Karpas-422 (cell line): ENCODE measurements around the gene SIGLEC11. TPM values are rescaled to one million over a fixed set of nuclear protein-coding genes. Genes with fewer than 3 reads are reported as not detected.

Source experiments
- DNase-seq: peaks from one replicate; pipeline ENCODE4 v3.0.0-alpha.2; 2015
- H2AFZ ChIP-seq: fragments of 200-600 bp; sonication (generic); 2 replicates; pipeline ENCODE4 v1.6.1; 2014; ENCODE audit warnings: antibody characterized with exemption, low read length, mixed read lengths
- H3K27ac ChIP-seq: fragments of 200-600 bp; sonication (generic); 2 replicates; pipeline ENCODE4 v1.5.1; 2014; ENCODE audit warnings: mild to moderate bottlenecking, low read length, moderate library complexity
- H3K27me3 ChIP-seq: fragments of 200-600 bp; sonication (generic); 2 replicates; pipeline ENCODE4 v1.6.1; 2014; ENCODE audit warnings: low read length, mixed read lengths
- H3K36me3 ChIP-seq: fragments of 200-600 bp; sonication (generic); 2 replicates; pipeline ENCODE4 v1.6.1; 2014; ENCODE audit warnings: low read length, mixed read lengths; ENCODE audit not compliant: insufficient read depth
- H3K4me1 ChIP-seq: fragments of 200-600 bp; sonication (generic); 2 replicates; pipeline ENCODE4 v1.6.1; 2014; ENCODE audit warnings: mild to moderate bottlenecking, low read length, mixed read lengths
- H3K4me2 ChIP-seq: fragments of 200-600 bp; sonication (generic); 2 replicates; pipeline ENCODE4 v1.6.1; 2014; ENCODE audit warnings: low read length, low read depth, mild to moderate bottlenecking; ENCODE audit not compliant: poor library complexity, severe bottlenecking
- H3K4me3 ChIP-seq: fragments of 200-600 bp; sonication (generic); 2 replicates; pipeline ENCODE4 v1.5.1; 2014; ENCODE audit warnings: mild to moderate bottlenecking, antibody characterized with exemption, low read length, mixed read lengths
- H3K79me2 ChIP-seq: fragments of 200-600 bp; sonication (generic); 2 replicates; pipeline ENCODE4 v1.6.1; 2014; ENCODE audit warnings: mild to moderate bottlenecking, low read length, mixed read lengths
- H3K9ac ChIP-seq: fragments of 200-600 bp; sonication (generic); 2 replicates; pipeline ENCODE4 v1.6.0; 2014; ENCODE audit warnings: low read length
- H3K9me2 ChIP-seq: fragments of 200-600 bp; sonication (generic), shearing (Covaris generic); replicated peaks from 2 replicates; pipeline ENCODE4 v1.6.0; 2014; ENCODE audit warnings: mild to moderate bottlenecking, low read length, moderate library complexity; ENCODE audit not compliant: insufficient read depth
- H3K9me3 ChIP-seq: fragments of 300-700, 200-600 bp; sonication (generic); 2 replicates; pipeline ENCODE4 v1.6.1; 2014; ENCODE audit warnings: low read length, mixed read lengths
- H4K20me1 ChIP-seq: fragments of 200-600 bp; sonication (generic); 2 replicates; pipeline ENCODE4 v1.6.1; 2014; ENCODE audit warnings: mild to moderate bottlenecking, antibody characterized with exemption, low read length, low read depth; ENCODE audit not compliant: insufficient read depth
- total RNA-seq: library from RNA; depleted of rRNA; stranded (reverse); fragments of >200 nt; shearing (Covaris generic); gene quantifications from 2 replicates; pipeline ENCODE4 v1.2.3, GENCODE V29; 2014; ENCODE audit warnings: low replicate concordance

The SIGLEC11 gene
- total RNA-seq, 1 experiment from 2014 or later: not detected

DNA sequence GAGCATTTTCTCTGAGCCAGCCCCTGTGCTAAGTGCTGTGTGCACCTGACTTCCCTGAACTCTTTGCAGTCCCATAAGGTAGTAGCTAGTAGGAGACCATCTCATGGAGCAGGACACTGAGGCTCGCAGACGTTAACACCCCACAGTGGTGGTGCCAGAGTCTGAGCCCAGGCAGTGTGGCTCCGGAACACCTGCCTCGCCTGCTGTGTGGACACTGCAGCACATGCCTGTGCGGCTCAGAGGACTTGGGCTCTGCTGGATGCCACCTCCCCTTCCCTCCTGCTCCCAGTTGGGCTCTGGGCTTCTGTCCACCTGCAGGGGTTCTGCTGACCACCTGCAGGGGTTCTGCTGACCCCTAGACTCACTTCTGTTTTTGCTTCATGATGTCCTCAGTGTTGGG lies 27.0 kb upstream of the SIGLEC11 start:
- Histone ChIP-seq H3K27me3 (no peaks in the 10 kb centered on the region), H3K9me3 (no peaks in the 10 kb centered on the region), H3K36me3 (peaks cover 12% of the 10 kb centered on the region; the same call in 1 of the 2 replicates), H3K4me1 (no peaks in the 10 kb centered on the region), H4K20me1 (peaks cover 22% of the 10 kb centered on the region), H3K79me2 (no peaks in the 10 kb centered on the region), H3K4me3 (no peak overlapping the region), H3K9me2 (no peaks in the 10 kb centered on the region), H3K9ac (no peak overlapping the region), H3K27ac (no peak overlapping the region), H3K4me2 (no peak overlapping the region), H2AFZ (no peak overlapping the region)
- DNase-seq: no peak

DNA sequence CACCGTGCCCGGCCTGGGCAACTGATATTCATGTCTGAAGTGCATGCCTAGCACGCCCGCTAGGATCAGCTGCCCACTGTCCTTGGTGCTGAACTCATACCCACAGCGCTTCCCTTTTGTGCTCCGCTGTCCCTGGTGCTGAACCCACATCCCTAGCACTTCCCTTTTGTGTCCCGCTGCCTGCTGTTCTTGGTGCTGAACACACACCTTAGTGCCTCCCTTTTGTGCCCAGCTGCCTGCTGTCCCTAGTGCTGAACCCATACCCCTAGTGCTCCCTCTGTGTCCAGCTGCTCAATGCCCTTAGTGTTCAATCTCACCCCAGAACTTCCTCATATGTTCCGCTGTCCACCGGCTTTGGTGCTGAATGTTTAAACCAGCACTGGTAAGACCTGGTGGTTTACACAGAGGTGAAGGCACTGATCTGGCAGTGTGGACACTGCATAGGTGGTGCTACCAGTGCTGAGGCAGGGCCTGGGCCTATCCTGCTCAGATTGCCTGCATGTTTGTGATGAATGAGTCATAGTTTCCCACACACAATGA lies 26.3 kb upstream of the SIGLEC11 start:
- H2AFZ ChIP-seq: no peak overlapping the region
- H3K9ac ChIP-seq: no peak overlapping the region
- H3K79me2 ChIP-seq: no peaks in the 10 kb centered on the region
- H3K4me1 ChIP-seq: no peaks in the 10 kb centered on the region
- peaks cover 5% of the 10 kb centered on the region; the same call in 1 of the 2 replicates for H3K36me3 ChIP-seq
- no peaks in the 10 kb centered on the region for H3K27me3 ChIP-seq
- H3K4me3 ChIP-seq: no peak overlapping the region
- no peaks in the 10 kb centered on the region for H3K9me3 ChIP-seq
- DNase-seq: peak; percentile 100
- no peak overlapping the region for H3K27ac ChIP-seq
- H4K20me1 ChIP-seq: peaks cover 22% of the 10 kb centered on the region
- no peak overlapping the region for H3K4me2 ChIP-seq
- no peaks in the 10 kb centered on the region for H3K9me2 ChIP-seq

DNA sequence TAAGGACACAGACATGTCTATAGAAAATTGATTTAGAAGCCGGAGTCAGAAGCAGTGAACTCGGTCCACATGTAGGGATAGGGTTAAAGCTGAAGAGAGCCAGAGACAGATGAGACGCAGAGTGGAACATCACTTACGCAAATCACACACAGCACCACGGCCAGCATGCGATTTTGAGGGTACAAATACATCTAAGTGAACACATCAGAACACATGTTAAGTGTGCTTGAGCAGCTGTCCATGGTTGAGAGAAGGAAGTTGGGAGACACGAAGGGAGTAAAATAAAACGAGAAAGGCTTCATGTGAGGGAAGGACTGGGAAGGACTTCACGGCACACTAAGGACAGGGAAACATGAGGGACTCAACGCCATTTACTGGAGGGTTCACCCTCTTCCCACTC lies 25.4 kb upstream of the SIGLEC11 start:
- no peak overlapping the region for H3K4me3 ChIP-seq
- H3K4me2 ChIP-seq: no peak overlapping the region
- no peak overlapping the region for H3K9ac ChIP-seq
- H3K9me3 ChIP-seq: no peaks in the 10 kb centered on the region
- no peaks in the 10 kb centered on the region for H3K9me2 ChIP-seq
- DNase-seq: no peak
- no peak overlapping the region for H3K27ac ChIP-seq
- H2AFZ ChIP-seq: no peak overlapping the region
- H3K36me3 ChIP-seq: no peaks in the 10 kb centered on the region
- H3K79me2 ChIP-seq: no peaks in the 10 kb centered on the region
- H3K27me3 ChIP-seq: no peaks in the 10 kb centered on the region
- peaks cover 22% of the 10 kb centered on the region for H4K20me1 ChIP-seq
- no peaks in the 10 kb centered on the region for H3K4me1 ChIP-seq

DNA sequence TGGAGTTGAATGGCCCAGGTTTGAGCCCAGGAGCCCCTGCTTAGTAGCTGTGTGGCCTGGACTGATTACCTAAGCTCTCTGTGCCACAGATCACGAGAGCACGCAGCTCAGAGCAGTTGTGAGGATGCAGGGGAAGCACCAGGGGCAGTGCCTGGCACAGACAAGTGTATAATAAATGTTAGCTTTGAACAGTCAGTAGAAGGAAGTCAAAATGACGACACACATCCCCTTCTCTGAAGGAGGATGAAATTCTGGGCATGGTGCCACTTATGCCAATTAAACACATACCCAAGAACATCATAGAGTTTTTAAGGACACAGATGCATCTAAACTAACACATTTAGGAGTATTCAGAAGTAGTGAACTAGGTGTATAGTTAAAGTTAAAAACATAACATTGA lies 24.9 kb upstream of the SIGLEC11 start:
- H3K9me3 ChIP-seq: no peaks in the 10 kb centered on the region
- H3K9ac ChIP-seq: no peak overlapping the region
- no peak for DNase-seq
- H3K36me3 ChIP-seq: no peaks in the 10 kb centered on the region
- H4K20me1 ChIP-seq: peaks cover 22% of the 10 kb centered on the region
- H3K27ac ChIP-seq: no peak overlapping the region
- no peaks in the 10 kb centered on the region for H3K27me3 ChIP-seq
- H3K79me2 ChIP-seq: no peaks in the 10 kb centered on the region
- H2AFZ ChIP-seq: no peak overlapping the region
- no peak overlapping the region for H3K4me2 ChIP-seq
- H3K4me1 ChIP-seq: no peaks in the 10 kb centered on the region
- H3K4me3 ChIP-seq: no peak overlapping the region
- no peaks in the 10 kb centered on the region for H3K9me2 ChIP-seq

DNA sequence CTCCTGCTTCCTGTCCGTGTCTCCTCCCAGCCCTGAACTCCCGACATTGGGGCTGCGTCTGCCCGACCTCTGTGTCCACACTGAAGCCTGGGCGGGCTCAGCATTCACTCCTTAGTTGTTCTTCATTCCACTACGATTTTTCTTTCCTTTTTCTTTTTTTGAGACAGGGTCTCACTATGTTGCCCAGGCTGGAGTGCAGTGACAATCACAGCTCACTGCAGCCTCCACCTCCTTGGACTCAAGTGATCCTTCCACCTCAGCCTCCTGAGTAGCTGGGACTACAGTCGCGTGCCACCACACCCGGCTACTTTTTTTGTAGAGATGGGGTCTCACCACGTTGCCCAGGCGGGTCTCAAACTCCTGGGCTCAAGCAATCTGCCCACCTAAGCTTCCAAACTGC lies 23.5 kb upstream of the SIGLEC11 start:
- Histone ChIP-seq H3K4me1 (no peaks in the 10 kb centered on the region), H3K9ac (no peak overlapping the region), H3K36me3 (no peaks in the 10 kb centered on the region), H2AFZ (no peak overlapping the region), H3K9me3 (no peaks in the 10 kb centered on the region), H3K27ac (no peak overlapping the region), H3K4me3 (no peak overlapping the region), H3K27me3 (no peaks in the 10 kb centered on the region), H3K79me2 (no peaks in the 10 kb centered on the region), H3K9me2 (no peaks in the 10 kb centered on the region), H3K4me2 (no peak overlapping the region), H4K20me1 (peaks cover 22% of the 10 kb centered on the region)
- no peak for DNase-seq

DNA sequence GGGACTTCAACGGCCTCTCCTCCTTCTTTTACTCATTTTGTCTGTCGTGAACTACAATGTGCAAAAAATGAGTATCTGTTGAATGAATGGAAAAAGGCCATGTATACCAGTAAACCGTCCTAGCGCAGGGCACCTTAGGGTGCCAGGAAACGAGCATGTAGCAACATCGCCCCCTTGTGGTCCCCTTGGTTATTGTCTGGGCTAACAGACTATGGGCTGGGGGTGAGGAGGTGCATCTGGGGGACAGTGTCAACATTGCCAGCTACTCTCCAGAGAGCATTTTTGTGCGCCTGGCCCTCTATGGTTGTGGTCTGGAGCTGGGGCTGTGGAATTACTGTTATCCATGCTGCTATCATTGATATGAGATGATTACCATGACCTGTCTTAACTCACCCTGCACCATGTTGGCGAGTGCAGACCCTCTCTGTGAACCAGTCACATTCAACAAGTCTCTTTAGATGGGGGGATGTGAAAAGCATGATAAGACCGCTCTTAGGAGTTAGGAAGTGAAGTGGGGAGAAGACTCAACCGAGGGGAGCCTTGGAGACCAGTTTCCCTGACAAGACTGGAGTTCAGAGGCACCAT lies 22.8 kb upstream of the SIGLEC11 start:
- H3K9me2 ChIP-seq: no peaks in the 10 kb centered on the region
- H3K4me3 ChIP-seq: no peak overlapping the region
- no peak overlapping the region for H3K27ac ChIP-seq
- H3K79me2 ChIP-seq: no peaks in the 10 kb centered on the region
- no peaks in the 10 kb centered on the region for H3K36me3 ChIP-seq
- H4K20me1 ChIP-seq: peaks cover 22% of the 10 kb centered on the region
- no peaks in the 10 kb centered on the region for H3K9me3 ChIP-seq
- no peak overlapping the region for H3K4me2 ChIP-seq
- H3K4me1 ChIP-seq: no peaks in the 10 kb centered on the region
- H2AFZ ChIP-seq: no peak overlapping the region
- no peaks in the 10 kb centered on the region for H3K27me3 ChIP-seq
- DNase-seq: peak; percentile 95
- no peak overlapping the region for H3K9ac ChIP-seq

DNA sequence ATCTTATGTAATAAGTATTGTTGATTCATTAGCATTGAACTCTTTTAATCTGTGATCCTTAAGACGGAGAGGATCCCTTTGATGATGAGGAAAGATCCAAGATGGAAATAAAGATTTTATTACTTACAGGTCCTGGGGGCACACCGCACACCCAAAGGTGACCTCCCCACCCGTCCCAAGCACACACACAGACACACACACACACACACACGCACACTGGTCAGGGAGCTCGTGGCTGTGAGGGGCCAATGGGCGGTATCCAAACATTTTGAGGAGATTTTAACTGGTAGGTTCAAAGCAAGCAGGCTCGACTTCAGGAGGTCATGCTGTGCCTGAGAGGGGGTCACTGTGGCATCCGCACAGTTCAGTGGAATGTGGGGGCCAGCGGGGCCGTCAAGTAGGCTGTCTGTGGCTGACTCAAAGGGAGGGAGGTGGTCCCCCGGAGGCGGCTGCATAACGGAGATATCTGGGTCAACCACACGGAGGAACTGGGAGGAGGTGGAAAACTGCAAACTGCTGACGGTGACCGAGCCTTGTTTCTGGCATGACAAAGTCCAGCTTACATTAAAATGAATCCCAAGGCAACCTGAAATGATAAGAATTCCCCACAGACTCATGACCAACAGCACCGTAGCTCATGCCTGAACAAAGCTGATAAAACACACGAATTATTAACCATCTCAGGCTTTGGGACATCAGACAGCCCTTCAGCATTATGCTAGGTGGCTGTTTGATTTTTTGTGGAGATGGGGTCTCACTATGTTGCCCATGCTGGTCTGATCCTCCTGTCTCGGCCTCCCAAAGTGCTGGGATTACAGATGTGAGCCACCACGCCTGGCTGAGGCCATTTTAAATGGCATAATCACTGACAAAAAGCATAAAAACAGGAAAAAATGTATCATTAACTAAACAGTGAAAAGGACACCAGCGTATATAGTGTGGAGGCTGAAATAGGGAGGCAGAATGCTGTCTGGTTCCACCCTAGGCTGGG lies 20.9 kb upstream of the SIGLEC11 start:
- Histone ChIP-seq H2AFZ (no peak overlapping the region), H3K27me3 (no peaks in the 10 kb centered on the region), H3K9me3 (no peaks in the 10 kb centered on the region), H3K27ac (no peak overlapping the region), H3K79me2 (no peaks in the 10 kb centered on the region), H4K20me1 (peaks cover 22% of the 10 kb centered on the region), H3K9ac (no peak overlapping the region), H3K9me2 (no peaks in the 10 kb centered on the region), H3K4me1 (no peaks in the 10 kb centered on the region), H3K4me2 (no peak overlapping the region), H3K36me3 (no peaks in the 10 kb centered on the region), H3K4me3 (no peak overlapping the region)
- no peak for DNase-seq

DNA sequence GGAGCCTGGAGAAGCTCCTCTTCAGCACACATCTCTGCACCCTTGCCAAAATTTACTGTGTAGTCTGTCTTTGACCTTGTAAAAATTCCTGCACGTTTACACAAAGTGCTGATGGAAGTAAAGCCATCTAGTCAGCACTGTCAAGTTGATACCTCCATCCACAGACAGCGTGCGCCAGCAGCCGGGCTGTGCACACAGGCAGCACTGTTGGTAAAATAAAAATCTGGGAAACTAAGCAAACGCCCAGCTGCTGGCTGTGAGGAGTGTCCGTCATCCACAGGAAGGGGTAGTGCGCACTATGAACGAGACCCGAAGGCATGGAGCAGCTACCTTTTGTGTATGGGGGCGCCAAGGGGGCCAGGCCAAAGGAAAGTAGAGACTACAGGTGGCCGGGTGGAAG lies 17.4 kb upstream of the SIGLEC11 start:
- no peak overlapping the region for H3K4me2 ChIP-seq
- no peak for DNase-seq
- no peaks in the 10 kb centered on the region for H3K79me2 ChIP-seq
- no peak overlapping the region for H3K9ac ChIP-seq
- no peak overlapping the region for H2AFZ ChIP-seq
- no peaks in the 10 kb centered on the region for H3K9me2 ChIP-seq
- H3K36me3 ChIP-seq: no peaks in the 10 kb centered on the region
- H3K9me3 ChIP-seq: no peaks in the 10 kb centered on the region
- no peaks in the 10 kb centered on the region for H3K4me1 ChIP-seq
- no peak overlapping the region for H3K4me3 ChIP-seq
- H3K27ac ChIP-seq: no peak overlapping the region
- no peaks in the 10 kb centered on the region for H3K27me3 ChIP-seq
- peaks cover 3% of the 10 kb centered on the region; the same call in 1 of the 2 replicates for H4K20me1 ChIP-seq
